ENCODE results near the gene EHBP1. TPM values are rescaled to one million over a fixed set of nuclear protein-coding genes. Genes with fewer than 3 reads are reported as not detected.

Gene EHBP1
- total RNA-seq, 1 experiment from 2014 or later: 14.3 TPM

DNA sequence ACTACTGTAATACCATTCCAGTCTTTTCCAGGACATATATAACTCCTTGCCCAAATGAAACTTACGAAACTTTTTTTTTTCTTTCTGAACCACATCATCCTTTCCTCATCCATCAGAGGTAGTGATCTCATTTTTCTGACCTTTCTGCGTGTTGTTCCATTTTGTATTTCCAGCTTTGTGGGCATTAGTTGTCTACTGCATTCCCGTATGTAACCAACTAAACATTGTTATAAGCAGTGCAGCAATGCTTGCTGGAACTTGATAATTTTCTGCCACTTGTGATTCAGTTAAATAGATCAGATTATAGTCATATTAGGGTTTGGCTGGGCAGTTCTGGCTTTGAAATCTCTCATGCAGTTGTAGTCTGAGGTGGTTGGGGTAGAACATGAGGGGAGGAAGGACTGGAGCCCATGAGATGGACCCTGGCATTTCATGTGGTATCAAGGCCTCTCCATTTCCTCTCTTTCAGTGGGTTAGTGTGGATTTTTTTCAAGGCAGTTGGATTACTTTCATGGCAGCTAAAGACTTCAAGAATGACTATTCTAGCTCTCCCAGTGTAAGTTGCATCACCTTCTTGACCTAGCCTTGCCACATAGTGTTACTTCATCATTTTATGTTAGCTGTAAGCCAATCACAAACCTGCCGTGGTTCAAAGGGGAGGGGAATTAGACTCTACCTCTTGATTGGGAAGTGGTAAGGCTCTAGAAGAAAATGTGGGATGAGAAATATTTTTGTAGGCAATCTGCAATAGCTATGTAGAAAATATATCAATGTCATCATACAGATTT is 80.5 kb downstream of the EHBP1 start:
- Histone ChIP-seq H3K4me3 (no peak overlapping the region), H3K27me3 (no peaks in the 10 kb centered on the region), H3K9me3 (peaks cover 5% of the 10 kb centered on the region; the same call in 1 of the 2 replicates), H3K36me3 (no peaks in the 10 kb centered on the region; the same call in 1 of the 2 replicates)
- DNase-seq: no peak

GRCh38 chr2:62787386-62787785 is 81.9 kb downstream of the EHBP1 start:
- H3K4me3 ChIP-seq: no peak overlapping the region
- DNase-seq: no peak
- H3K9me3 ChIP-seq: 0 out of 2 replicates have a peak, but pooled peaks cover 2% of the 10 kb centered on the region
- H3K36me3 ChIP-seq: no peaks in the 10 kb centered on the region
- H3K27me3 ChIP-seq: no peaks in the 10 kb centered on the region

DNA sequence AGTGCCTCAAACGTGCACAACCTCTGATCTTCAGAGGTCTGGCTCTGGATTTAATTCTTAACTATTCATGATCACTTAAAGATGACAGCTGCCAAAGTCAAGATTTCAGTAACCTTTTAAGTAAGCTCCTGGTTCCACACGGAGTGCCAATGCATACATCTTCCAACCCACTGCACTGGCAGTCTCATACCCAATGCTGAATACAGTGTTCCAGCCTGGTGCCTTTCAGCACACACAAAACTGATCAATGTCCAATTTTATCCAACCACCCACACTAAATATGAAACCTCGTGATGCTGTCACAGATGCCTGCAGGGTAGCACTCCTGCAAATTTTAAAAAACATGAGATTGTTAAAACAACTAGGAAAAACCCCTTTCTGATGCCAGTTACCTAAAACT is 84.0 kb downstream of the EHBP1 start:
- no peak overlapping the region for H3K4me3 ChIP-seq
- no peak for DNase-seq
- H3K36me3 ChIP-seq: no peaks in the 10 kb centered on the region
- H3K27me3 ChIP-seq: no peaks in the 10 kb centered on the region
- H3K9me3 ChIP-seq: no peaks in the 10 kb centered on the region

DNA sequence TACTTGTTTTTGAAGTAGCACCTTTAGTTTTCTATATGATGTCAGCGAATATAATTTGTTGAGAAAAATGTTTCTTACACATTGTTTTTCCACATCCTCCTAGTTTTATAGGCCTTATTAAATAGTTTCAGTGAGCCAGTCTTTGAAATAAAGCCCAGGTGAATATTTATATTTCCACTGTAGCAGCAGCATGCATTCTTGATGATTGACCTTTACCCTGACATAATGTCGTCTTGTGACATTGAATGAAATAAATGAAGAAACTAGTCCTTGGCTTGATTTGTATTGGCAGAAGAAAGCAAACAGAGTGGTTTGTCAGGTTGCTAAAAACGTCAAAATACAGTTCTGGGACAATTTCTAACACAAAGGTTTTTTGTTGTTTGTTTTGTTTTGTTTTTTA is 84.4 kb downstream of the EHBP1 start:
- DNase-seq: no peak
- H3K36me3 ChIP-seq: no peaks in the 10 kb centered on the region
- H3K9me3 ChIP-seq: no peaks in the 10 kb centered on the region
- no peak overlapping the region for H3K4me3 ChIP-seq
- H3K27me3 ChIP-seq: no peaks in the 10 kb centered on the region

DNA sequence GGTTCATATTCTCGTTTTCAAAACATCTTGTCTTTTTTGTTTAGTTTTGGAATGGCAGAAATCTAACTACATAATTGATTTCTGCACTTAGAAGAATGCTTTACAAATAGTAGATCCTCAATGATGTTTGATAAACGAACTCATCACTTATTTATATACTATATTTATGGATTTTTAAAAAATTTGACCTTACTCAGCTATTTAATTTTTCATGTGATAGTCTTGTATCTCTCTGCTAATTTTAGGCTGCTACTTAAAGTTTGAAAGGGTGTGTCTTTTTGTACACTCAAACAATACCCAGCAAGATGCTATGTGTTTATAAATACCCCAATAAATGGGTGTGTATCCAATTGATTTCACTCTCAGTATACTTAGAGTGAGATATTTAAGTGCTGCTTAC is 86.9 kb downstream of the EHBP1 start:
- DNase-seq: no peak
- Histone ChIP-seq H3K9me3 (no peaks in the 10 kb centered on the region), H3K27me3 (no peaks in the 10 kb centered on the region), H3K36me3 (no peaks in the 10 kb centered on the region), H3K4me3 (no peak overlapping the region)

GRCh38 chr2:62793213-62793612 is 87.7 kb downstream of the EHBP1 start:
- Histone ChIP-seq H3K36me3 (no peaks in the 10 kb centered on the region), H3K9me3 (no peaks in the 10 kb centered on the region), H3K4me3 (no peak overlapping the region), H3K27me3 (no peaks in the 10 kb centered on the region)
- DNase-seq: no peak

DNA sequence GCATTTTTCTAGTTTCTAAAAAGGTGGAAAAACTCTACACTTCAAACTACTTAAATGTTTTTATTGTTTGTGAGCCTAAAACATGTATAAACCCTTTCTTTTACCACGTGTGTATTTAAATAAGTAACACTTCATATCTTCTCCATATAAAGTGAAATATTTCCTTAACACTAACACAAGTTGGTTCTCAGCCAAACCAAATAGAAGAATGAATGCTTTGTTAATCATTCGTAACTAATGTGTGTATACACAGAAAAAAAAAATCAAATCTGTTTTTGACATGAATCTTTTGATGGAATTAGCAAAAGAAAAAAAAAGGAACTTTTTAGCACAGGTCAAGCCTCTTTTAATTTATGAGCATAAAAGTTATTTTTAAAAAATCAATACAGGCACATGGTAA is 89.3 kb downstream of the EHBP1 start:
- no peak for DNase-seq
- Histone ChIP-seq H3K4me3 (no peak overlapping the region), H3K27me3 (no peaks in the 10 kb centered on the region), H3K9me3 (no peaks in the 10 kb centered on the region), H3K36me3 (no peaks in the 10 kb centered on the region)

- Histone ChIP-seq H3K9me3 (no peaks in the 10 kb centered on the region), H3K36me3 (no peaks in the 10 kb centered on the region), H3K4me3 (no peak overlapping the region), H3K27me3 (no peaks in the 10 kb centered on the region)
- no peak for DNase-seq
Observed at GRCh38 chr2:62795341-62795740, 89.8 kb downstream of the EHBP1 start.

GRCh38 chr2:62797107-62797506 is 91.6 kb downstream of the EHBP1 start:
- Histone ChIP-seq H3K36me3 (no peaks in the 10 kb centered on the region), H3K27me3 (no peaks in the 10 kb centered on the region), H3K4me3 (no peak overlapping the region), H3K9me3 (no peaks in the 10 kb centered on the region)
- no peak for DNase-seq

- Histone ChIP-seq H3K27me3 (no peaks in the 10 kb centered on the region), H3K4me3 (no peak overlapping the region), H3K9me3 (no peaks in the 10 kb centered on the region), H3K36me3 (no peaks in the 10 kb centered on the region; the same call in 1 of the 2 replicates)
- DNase-seq: no peak
Observed at GRCh38 chr2:62800618-62801017, 95.1 kb downstream of the EHBP1 start.

- H3K4me3 ChIP-seq: no peak overlapping the region
Observed at GRCh38 chr2:62801110-62801509, 95.6 kb downstream of the EHBP1 start.

GRCh38 chr2:62801814-62802523 is 96.5 kb downstream of the EHBP1 start:
- no peak overlapping the region for H3K4me3 ChIP-seq
- DNase-seq: no peak
- no peaks in the 10 kb centered on the region for H3K27me3 ChIP-seq
- H3K36me3 ChIP-seq: peaks cover 8% of the 10 kb centered on the region; the same call in 1 of the 2 replicates
- peaks cover 4% of the 10 kb centered on the region; the same call in 1 of the 2 replicates for H3K9me3 ChIP-seq

More at GRCh38 chr2:62801110-62801509, 95.6 kb downstream of the EHBP1 start:
- no peak for DNase-seq
- H3K9me3 ChIP-seq: no peaks in the 10 kb centered on the region
- H3K27me3 ChIP-seq: no peaks in the 10 kb centered on the region
- peaks cover 2% of the 10 kb centered on the region; the same call in 1 of the 2 replicates for H3K36me3 ChIP-seq

GRCh38 chr2:62803961-62804360 is 98.4 kb downstream of the EHBP1 start:
- H3K36me3 ChIP-seq: peaks cover 10% of the 10 kb centered on the region; the same call in 1 of the 2 replicates
- H3K9me3 ChIP-seq: peaks cover 7% of the 10 kb centered on the region; the same call in 1 of the 2 replicates
- DNase-seq: no peak
- H3K27me3 ChIP-seq: no peaks in the 10 kb centered on the region
- H3K4me3 ChIP-seq: no peak overlapping the region

- Histone ChIP-seq H3K4me3 (no peak overlapping the region), H3K27me3 (no peaks in the 10 kb centered on the region), H3K9me3 (peaks cover 7% of the 10 kb centered on the region; the same call in 1 of the 2 replicates), H3K36me3 (peaks cover 10% of the 10 kb centered on the region; the same call in 1 of the 2 replicates)
- no peak for DNase-seq
Observed at GRCh38 chr2:62806231-62806630, 100.7 kb downstream of the EHBP1 start.

DNA sequence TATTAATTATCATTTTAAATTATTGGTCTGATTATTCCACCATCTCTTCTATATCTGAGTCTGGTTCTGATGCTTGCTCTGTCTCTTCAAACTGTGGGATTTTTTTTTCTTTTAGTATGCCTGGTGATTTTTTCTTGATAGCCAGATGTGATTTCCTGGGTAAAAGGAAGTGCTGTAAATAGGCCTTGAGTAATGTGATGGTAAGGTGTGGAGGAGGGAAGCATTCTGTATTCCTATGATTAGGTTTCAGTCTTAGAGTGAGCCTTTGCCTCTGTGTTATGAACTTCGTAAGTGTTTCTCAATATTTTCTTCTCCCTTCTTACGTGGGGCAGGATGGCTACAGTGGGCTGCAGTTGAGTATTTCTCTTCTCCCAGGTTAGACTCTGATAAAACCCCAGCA is 103.0 kb downstream of the EHBP1 start:
- no peaks in the 10 kb centered on the region for H3K27me3 ChIP-seq
- H3K4me3 ChIP-seq: no peak overlapping the region
- DNase-seq: no peak
- peaks cover 7% of the 10 kb centered on the region; the same call in 1 of the 2 replicates for H3K9me3 ChIP-seq
- peaks cover 10% of the 10 kb centered on the region; the same call in 1 of the 2 replicates for H3K36me3 ChIP-seq

- DNase-seq: no peak
- no peaks in the 10 kb centered on the region for H3K27me3 ChIP-seq
- peaks cover 8% of the 10 kb centered on the region; the same call in 1 of the 2 replicates for H3K36me3 ChIP-seq
- H3K9me3 ChIP-seq: peaks cover 7% of the 10 kb centered on the region; the same call in 1 of the 2 replicates
- H3K4me3 ChIP-seq: no peak overlapping the region
Observed at GRCh38 chr2:62811086-62811485, 105.6 kb downstream of the EHBP1 start.

DNA sequence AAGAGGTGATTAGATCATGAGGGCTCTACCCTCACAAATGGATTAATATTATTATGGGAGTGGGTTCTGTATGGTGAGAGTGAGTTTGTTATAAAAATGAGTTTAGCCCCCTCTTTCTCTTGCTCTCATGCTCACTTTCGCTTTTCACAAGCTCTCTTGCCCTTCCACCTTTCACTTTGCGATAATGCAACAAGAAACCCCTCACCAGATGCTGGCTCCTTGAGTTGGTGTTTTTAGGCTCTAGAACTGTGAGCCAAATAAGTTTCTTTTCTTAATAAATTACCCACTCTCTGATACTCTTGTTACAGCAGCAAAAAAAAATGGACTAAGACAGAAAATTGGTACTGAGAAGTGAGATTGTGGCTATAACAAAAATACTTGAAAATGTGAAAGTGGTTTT is 106.5 kb downstream of the EHBP1 start:
- DNase-seq: no peak
- Histone ChIP-seq H3K36me3 (peaks cover 2% of the 10 kb centered on the region; the same call in 1 of the 2 replicates), H3K9me3 (peaks cover 3% of the 10 kb centered on the region; the same call in 1 of the 2 replicates), H3K4me3 (no peak overlapping the region), H3K27me3 (no peaks in the 10 kb centered on the region)
